Glomerular visceral epithelial cell (primary cell): Measurements from ENCODE around the gene TBC1D3I.
"Not testable (repeated sequence)": the region's sequence is repeated elsewhere in the genome, so short reads cannot be mapped to it uniquely, and the experiment has no call there.

ENCODE experiments used
- DNase-seq: peaks from one replicate; pipeline ENCODE4 v3.0.0-alpha.2; 2016; ENCODE audit errors: extremely low spot score

Gene TBC1D3I

DNA sequence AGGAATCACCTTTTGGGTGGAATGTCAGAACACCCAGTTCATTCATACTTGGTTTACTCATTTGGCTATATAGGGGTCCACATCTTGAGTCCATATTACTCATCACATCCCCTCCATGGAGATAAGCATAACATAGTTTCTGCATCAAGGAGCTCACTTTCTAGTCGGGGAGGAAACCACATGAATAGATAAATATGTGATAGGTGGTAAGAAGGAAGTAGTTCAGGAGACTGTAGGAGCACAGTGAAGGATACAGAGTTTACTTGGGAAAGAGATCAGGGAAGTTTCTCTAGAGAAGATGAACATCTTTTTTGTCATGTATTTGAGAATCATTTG lies 57.9 kb downstream of the TBC1D3I start:
- not testable (repeated sequence) for DNase-seq

DNA sequence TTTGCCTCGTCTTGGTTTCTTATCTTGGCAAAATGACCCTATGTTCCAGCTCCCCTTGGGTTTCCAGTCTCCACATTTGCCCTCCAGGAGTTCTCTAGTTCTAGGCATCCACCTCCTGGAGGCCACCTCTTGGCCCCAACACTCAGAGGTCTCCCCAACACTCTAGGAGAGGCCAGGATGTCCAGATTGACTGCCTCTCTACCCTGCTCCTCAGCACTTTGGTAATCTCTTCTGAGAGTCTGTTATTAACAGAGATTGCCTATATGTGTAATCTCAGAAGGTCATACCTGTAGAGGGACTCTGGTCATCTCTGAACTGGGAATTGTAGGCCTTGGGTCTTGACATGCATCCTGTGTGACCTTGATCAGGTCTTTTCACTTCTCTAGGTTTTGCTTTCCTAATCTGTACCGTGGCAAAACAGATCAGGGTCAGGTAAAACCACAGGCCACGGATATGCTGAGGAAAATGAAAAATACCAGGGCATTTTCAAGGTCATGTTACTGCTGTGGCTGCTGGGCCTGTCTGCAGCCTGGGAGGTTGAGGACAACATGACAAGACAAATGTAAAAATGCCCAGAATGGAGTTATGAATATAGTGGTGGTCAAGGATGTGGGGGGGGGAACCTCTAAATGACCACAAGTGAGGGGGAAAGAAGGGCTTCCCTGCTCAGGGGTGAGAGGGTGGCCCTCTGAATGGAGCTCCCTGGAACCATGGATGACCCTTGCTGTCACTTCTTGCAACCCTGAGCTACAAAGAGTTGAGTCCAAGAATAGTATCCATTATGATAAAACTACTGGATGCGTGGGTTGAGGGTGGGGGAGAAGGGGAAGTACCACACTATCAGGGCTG lies 58.5 kb downstream of the TBC1D3I start:
- DNase-seq: no peak

DNA sequence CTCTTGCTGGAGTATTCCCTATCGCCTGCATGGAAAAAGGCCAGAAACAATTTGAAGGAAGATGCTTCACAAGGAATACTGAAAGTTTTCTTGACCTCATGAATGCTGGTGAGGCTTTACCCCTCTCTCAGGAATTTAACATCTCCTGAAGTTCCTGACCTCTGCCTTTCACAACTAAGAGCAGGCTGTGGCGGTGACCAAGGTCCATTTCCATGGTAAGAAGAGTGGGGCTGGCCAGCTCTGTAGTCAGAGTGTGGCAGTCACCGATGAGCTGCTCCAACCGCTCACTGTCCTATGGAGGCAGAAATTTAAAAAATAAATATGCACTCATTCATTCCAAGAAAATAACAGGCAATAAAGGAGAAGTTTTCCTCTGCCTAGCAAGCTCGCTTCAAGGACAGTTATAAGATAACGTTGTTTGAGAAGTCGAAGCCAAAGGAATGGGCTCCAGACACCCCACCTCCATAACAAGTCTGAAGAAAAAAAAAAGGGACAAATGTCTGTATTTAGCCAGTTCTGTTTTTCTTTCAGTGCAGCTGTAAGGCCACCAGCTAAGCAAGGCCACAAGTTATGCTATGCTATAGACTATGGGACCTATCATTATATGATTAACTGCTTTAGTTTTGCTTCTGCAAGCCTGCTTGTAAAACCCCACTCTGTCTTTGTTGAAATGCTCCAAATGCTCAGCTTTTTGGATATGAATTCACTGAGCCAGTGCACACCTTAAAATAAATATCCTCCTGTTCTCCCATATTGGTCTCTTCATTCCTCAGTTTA lies 59.5 kb downstream of the TBC1D3I start:
- DNase-seq: no peak
